H1 (cell line): ENCODE data around the gene UBTD2. TPM values are rescaled to one million over a fixed set of nuclear protein-coding genes. Genes with fewer than 3 reads are reported as not detected.

Source experiments
- HDAC6 ChIP-seq: IDR thresholded peaks from one replicate; pipeline ENCODE4 v1.7.1; 2012; ENCODE audit warnings: low read depth, mild to moderate bottlenecking, inconsistent platforms, low read length, moderate library complexity
- NANOG ChIP-seq: IDR thresholded peaks from 2 replicates; pipeline ENCODE4 v1.6.1; 2011; ENCODE audit warnings: low read length, low read depth, mild to moderate bottlenecking, inconsistent platforms; ENCODE audit not compliant: insufficient read depth, poor library complexity, severe bottlenecking
- YY1 ChIP-seq: IDR thresholded peaks from 2 replicates; pipeline ENCODE4 v1.6.1; 2011; ENCODE audit warnings: low read depth, mild to moderate bottlenecking, low read length
- polyA plus RNA-seq, 7 experiments: library from polyadenylated mRNA; depleted of rRNA in 3 of 7; stranded (reverse) in 5 of 7; unstranded in 2 of 7; fragments of >200 nt in 5 of 7; fragments of 200-250 nt in 2 of 7; gene quantifications; 1 replicate in 5 of 7; 2 replicates in 1 of 7; 4 replicates in 1 of 7; pipeline versions ENCODE4 v1.2.1 to v1.2.3, GENCODE V29; 2011 to 2013; ENCODE audit warnings: missing spikeins in 2 of 7, mixed read lengths in 2 of 7
- total RNA-seq: library from RNA; stranded (reverse); fragmentation: NEBNext Ultra II Directional; extraction: Animal tissue kit (Norgen Biotek cat#: 25700); gene quantifications from 2 replicates; pipeline ENCODE4 v1.2.1, GENCODE V29; 2021

The UBTD2 gene
- total and polyA plus RNA-seq, 2 of the 8 experiments (the other 6 are each of a cell fraction or from before 2014, with no cell fraction given): 14.5 to 39.2 TPM

- TF ChIP-seq HDAC6 (no peak), NANOG (no peak), YY1 (no peak)
These were observed 113.3 kb downstream of the UBTD2 start (continued) for GRCh38 chr5:172170251-172170701.
